Measurements from ENCODE around the gene ANG.

ANG gene

GRCh38 chr14:20690848-20691640 is 2.5 kb downstream of the ANG start:
- DNase-seq = peak; percentile 73
- no peak overlapping the region for H3K4me3 ChIP-seq (ENCODE audit: low read depth, low read length)
- peak; percentile 78 for TF ChIP-seq CTCF (IDR thresholded peaks at IDR 0.05; ENCODE audit: low read depth, low read length, missing control alignments)
- H3K36me3 ChIP-seq (replicated peaks) = no peaks in the 10 kb centered on the region
- no peaks in the 10 kb centered on the region for H3K27me3 ChIP-seq (replicated peaks)
- H3K27ac ChIP-seq = no peak overlapping the region
- in situ Hi-C loops (cut with HindIII; ENCODE audit: low pct_ligation_motif_present, low sequenced_read_pairs) = no loop called here

- H3K27me3 ChIP-seq (replicated peaks) = no peaks in the 10 kb centered on the region
- in situ Hi-C loops (cut with HindIII; ENCODE audit: low pct_ligation_motif_present, low sequenced_read_pairs) = no loop called here
- TF ChIP-seq CTCF (IDR thresholded peaks at IDR 0.05; ENCODE audit: low read depth, low read length, missing control alignments) = no peak
- no peak overlapping the region for H3K27ac ChIP-seq
- no peak overlapping the region for H3K4me3 ChIP-seq (ENCODE audit: low read depth, low read length)
- no peak for DNase-seq
- no peaks in the 10 kb centered on the region for H3K36me3 ChIP-seq (replicated peaks)
Observed at GRCh38 chr14:20692116-20692751, 3.7 kb downstream of the ANG start.

DNA sequence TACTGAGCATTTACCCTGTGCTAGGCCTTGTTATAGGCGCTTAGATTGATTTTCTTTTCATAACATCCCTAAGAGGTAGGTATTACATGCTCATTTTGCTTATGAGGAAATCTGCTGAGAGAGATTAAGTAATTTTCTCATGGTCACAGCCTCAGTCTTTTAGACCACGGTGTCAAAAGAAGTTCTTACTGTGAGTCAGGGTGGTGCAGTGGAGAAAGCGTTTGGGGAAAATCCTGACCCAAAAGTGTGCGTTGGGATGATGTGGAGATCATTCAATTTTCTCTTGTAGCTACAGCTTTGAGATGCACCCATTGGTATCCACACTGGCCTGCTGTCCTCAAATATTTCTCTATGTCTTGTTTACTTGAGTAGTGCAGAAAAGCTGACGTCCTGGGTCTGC is 8.2 kb downstream of the ANG start:
- Histone ChIP-seq H3K27me3 (replicated peaks) (no peaks in the 10 kb centered on the region), H3K27ac (no peak overlapping the region), H3K4me3 (ENCODE audit: low read depth, low read length) (no peak overlapping the region), H3K36me3 (replicated peaks) (no peaks in the 10 kb centered on the region)
- DNase-seq = no peak
- in situ Hi-C loops (cut with HindIII; ENCODE audit: low pct_ligation_motif_present, low sequenced_read_pairs) = no loop called here
- TF ChIP-seq CTCF (IDR thresholded peaks at IDR 0.05; ENCODE audit: low read depth, low read length, missing control alignments) = no peak

GRCh38 chr14:20697273-20698017 is 8.9 kb downstream of the ANG start:
- peak; percentile 78 for DNase-seq
- no peaks in the 10 kb centered on the region for H3K27me3 ChIP-seq (replicated peaks)
- no peak overlapping the region for H3K27ac ChIP-seq
- H3K36me3 ChIP-seq (replicated peaks) = no peaks in the 10 kb centered on the region
- TF ChIP-seq CTCF (IDR thresholded peaks at IDR 0.05; ENCODE audit: low read depth, low read length, missing control alignments) = peak; percentile 84
- H3K4me3 ChIP-seq (ENCODE audit: low read depth, low read length) = no peak overlapping the region
- in situ Hi-C loops (cut with HindIII; ENCODE audit: low pct_ligation_motif_present, low sequenced_read_pairs) = no loop called here

- TF ChIP-seq CTCF (IDR thresholded peaks at IDR 0.05; ENCODE audit: low read depth, low read length, missing control alignments) = no peak
- Histone ChIP-seq H3K36me3 (replicated peaks) (no peaks in the 10 kb centered on the region), H3K27me3 (replicated peaks) (no peaks in the 10 kb centered on the region), H3K27ac (no peak overlapping the region), H3K4me3 (ENCODE audit: low read depth, low read length) (no peak overlapping the region)
- DNase-seq = no peak
- in situ Hi-C loops (cut with HindIII; ENCODE audit: low pct_ligation_motif_present, low sequenced_read_pairs) = no loop called here
Observed at GRCh38 chr14:20698018-20698329, 9.4 kb downstream of the ANG start.
